ENCODE results near the gene COQ5.

Gene COQ5

GRCh38 chr12:120490833-120491512, 38.0 kb downstream of the COQ5 start:
- no peak overlapping the region for H3K4me2 ChIP-seq (ENCODE audit: low read depth, low read length)
- H3K4me1 ChIP-seq (ENCODE audit: low read length): no peaks in the 10 kb centered on the region
- H3K27me3 ChIP-seq (replicated peaks; ENCODE audit: insufficient read depth, low read length): no peaks in the 10 kb centered on the region
- H3K9me3 ChIP-seq (replicated peaks; ENCODE audit: insufficient read depth, low read length): no peaks in the 10 kb centered on the region
- no peaks in the 10 kb centered on the region for H3K9me2 ChIP-seq (replicated peaks; ENCODE audit: insufficient read depth, low read length)
- H3K79me2 ChIP-seq (ENCODE audit: low read length): peaks cover 6% of the 10 kb centered on the region
- H3K27ac ChIP-seq (ENCODE audit: low read length): no peak overlapping the region
- H3K9ac ChIP-seq (ENCODE audit: low read length): no peak overlapping the region
- no peak overlapping the region for H2AFZ ChIP-seq (ENCODE audit: low read length)
- H3K36me3 ChIP-seq (replicated peaks; ENCODE audit: insufficient read depth, low read length): no peaks in the 10 kb centered on the region
- H3K4me3 ChIP-seq (ENCODE audit: low read length): no peak overlapping the region
- no peaks in the 10 kb centered on the region for H3F3A ChIP-seq (ENCODE audit: insufficient read depth, low read length)
- TF ChIP-seq EZH2phosphoT487 (IDR thresholded peaks at IDR 0.05; ENCODE audit: low read length): no peak
- no peak for TF ChIP-seq EZH2 (optimal IDR thresholded peaks at IDR 0.05; ENCODE audit: low read depth, low read length)
- TF ChIP-seq CTCF (IDR thresholded peaks at IDR 0.05; ENCODE audit: low read length): no peak
- no peaks in the 10 kb centered on the region for H4K20me1 ChIP-seq (ENCODE audit: insufficient read depth, low read length)
- no peak for DNase-seq

GRCh38 chr12:120490325-120490724, 38.6 kb downstream of the COQ5 start:
- Histone ChIP-seq H3K79me2 (ENCODE audit: low read length) (peaks cover 6% of the 10 kb centered on the region; the same call in 1 of the 2 replicates), H3K9ac (ENCODE audit: low read length) (no peak overlapping the region), H3K9me3 (replicated peaks; ENCODE audit: insufficient read depth, low read length) (no peaks in the 10 kb centered on the region), H3K9me2 (replicated peaks; ENCODE audit: insufficient read depth, low read length) (no peaks in the 10 kb centered on the region), H3K36me3 (replicated peaks; ENCODE audit: insufficient read depth, low read length) (no peaks in the 10 kb centered on the region), H3K27ac (ENCODE audit: low read length) (no peak overlapping the region), H4K20me1 (ENCODE audit: insufficient read depth, low read length) (no peaks in the 10 kb centered on the region), H2AFZ (ENCODE audit: low read length) (no peak overlapping the region), H3K4me1 (ENCODE audit: low read length) (no peaks in the 10 kb centered on the region), H3K27me3 (replicated peaks; ENCODE audit: insufficient read depth, low read length) (no peaks in the 10 kb centered on the region), H3K4me2 (ENCODE audit: low read depth, low read length) (no peak overlapping the region), H3F3A (ENCODE audit: insufficient read depth, low read length) (no peaks in the 10 kb centered on the region), H3K4me3 (ENCODE audit: low read length) (no peak overlapping the region)
- no peak for DNase-seq
- TF ChIP-seq EZH2phosphoT487 (IDR thresholded peaks at IDR 0.05; ENCODE audit: low read length): no peak
- no peak for TF ChIP-seq CTCF (IDR thresholded peaks at IDR 0.05; ENCODE audit: low read length)
- TF ChIP-seq EZH2 (optimal IDR thresholded peaks at IDR 0.05; ENCODE audit: low read depth, low read length): no peak

DNA sequence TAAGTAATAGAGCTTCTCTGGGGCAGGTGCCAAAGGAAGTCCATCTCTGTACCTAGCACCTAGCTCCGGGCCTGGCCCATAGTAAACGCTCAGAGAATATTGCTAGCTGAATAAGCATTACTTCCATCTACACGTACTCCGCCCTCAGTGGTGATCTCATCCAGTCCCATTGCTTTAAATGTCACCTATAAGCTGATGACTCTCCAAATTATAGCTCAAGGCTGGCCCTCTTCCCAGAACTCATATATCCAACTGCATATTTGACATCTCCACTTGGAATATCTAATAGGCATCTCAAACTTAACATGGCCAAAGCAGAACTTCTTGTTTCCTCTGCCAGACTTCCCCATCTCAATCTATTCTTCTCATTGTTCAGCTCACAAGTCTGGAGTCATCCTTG, 39.9 kb downstream of the COQ5 start:
- TF ChIP-seq EZH2phosphoT487 (IDR thresholded peaks at IDR 0.05; ENCODE audit: low read length) (no peak), CTCF (IDR thresholded peaks at IDR 0.05; ENCODE audit: low read length) (no peak)
- no peak for DNase-seq
- H3K27ac ChIP-seq (ENCODE audit: low read length): no peak overlapping the region

More for the DNA sequence above, 39.9 kb downstream of the COQ5 start:
- no peaks in the 10 kb centered on the region for H3K4me1 ChIP-seq (ENCODE audit: low read length)
- no peaks in the 10 kb centered on the region for H3K9me2 ChIP-seq (replicated peaks; ENCODE audit: insufficient read depth, low read length)
- no peaks in the 10 kb centered on the region for H4K20me1 ChIP-seq (ENCODE audit: insufficient read depth, low read length)
- H3F3A ChIP-seq (ENCODE audit: insufficient read depth, low read length): no peaks in the 10 kb centered on the region
- no peaks in the 10 kb centered on the region for H3K27me3 ChIP-seq (replicated peaks; ENCODE audit: insufficient read depth, low read length)
- H3K9ac ChIP-seq (ENCODE audit: low read length): no peak overlapping the region
- H3K79me2 ChIP-seq (ENCODE audit: low read length): no peaks in the 10 kb centered on the region
- H3K36me3 ChIP-seq (replicated peaks; ENCODE audit: insufficient read depth, low read length): no peaks in the 10 kb centered on the region
- H3K4me3 ChIP-seq (ENCODE audit: low read length): no peak overlapping the region
- no peak overlapping the region for H2AFZ ChIP-seq (ENCODE audit: low read length)
- no peaks in the 10 kb centered on the region for H3K9me3 ChIP-seq (replicated peaks; ENCODE audit: insufficient read depth, low read length)
- H3K4me2 ChIP-seq (ENCODE audit: low read depth, low read length): no peak overlapping the region

Data from MM.1S (cell line).